ENCODE measurements around the gene CD52.

CD52 gene

GRCh38 chr1:26357121-26357602 is 39.4 kb downstream of the CD52 start:
- DNase-seq (ENCODE audit: low read depth): no peak

GRCh38 chr1:26358411-26359384 is 40.9 kb downstream of the CD52 start:
- DNase-seq (ENCODE audit: low read depth): no peak

DNA sequence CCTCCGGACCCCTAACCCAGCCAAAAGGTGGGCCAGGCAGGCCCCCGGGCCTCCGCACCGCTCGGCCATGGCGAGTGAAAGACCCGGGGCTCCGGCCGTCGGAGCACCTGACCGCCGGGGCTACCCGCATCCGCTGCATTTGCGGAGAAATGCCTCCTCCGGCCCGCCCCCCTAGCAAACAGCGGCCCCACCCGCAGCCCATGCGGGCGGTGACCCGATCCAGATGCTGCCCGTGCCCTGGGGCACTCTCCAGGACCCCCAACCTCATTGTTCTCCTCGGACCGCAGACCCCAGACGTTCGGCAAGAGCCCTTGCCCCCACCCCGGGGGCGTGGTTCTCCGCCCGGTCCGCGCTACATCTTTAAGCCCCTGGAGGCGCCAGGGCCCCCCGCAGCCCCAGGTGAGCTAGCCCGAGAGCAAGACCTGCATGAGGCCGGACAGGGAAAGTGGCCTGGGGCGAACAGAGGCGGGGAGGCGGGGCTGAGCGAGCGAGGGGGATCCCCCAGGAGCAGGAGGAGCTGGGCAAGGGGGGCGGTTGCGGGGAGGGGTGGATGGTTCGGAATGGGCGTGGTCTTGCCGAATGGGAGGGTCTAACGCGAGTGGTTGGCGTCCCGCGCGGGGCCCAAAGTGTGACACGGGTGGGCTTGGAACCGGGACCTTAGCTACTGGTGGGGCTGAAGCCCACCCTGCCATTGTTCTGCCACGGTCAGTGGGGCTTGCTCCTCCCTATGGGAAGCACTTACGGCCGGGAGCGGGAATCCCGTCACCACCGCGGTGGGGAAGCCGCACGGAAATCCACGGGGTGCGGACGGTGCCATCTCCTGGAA is 42.4 kb downstream of the CD52 start:
- no peak for DNase-seq (ENCODE audit: low read depth)

DNA sequence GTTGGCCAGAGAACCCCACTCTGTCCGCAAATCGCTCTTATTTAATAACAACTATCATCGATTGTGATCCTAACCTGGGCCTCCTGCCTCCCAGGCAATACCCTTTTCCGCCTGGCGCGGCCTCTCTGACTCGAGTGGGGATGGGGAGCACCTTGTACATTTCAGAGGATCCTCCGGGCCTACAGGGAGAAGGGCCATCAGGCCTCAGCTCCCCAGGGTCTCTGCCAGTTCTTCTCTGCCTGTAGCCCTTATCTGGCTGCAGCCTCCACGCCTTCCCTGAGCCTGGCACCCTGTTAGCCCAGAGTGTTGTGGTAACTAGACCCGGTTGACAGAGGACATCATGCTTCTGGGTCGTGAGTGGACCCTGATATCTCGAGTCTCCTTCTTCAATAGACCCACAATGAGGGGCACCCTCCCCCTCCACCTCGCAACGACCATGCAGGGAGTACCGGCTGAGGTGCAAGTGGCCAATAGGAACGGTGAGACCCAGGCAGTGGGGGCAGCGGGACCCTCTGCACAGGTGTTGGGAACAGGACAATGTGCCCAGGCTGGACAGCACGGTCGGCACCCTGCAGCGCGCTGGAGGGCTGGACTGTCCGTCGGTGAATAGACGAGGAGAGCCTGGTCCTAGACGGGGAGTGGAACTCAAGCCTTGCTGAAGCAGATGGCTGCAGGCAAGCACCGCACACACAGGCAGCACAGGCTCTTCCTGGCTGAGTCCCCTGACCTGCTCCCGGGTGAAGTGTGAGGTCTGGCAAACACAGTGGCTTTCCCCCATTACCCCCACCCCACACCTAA is 43.2 kb downstream of the CD52 start:
- DNase-seq (ENCODE audit: low read depth): no peak

DNA sequence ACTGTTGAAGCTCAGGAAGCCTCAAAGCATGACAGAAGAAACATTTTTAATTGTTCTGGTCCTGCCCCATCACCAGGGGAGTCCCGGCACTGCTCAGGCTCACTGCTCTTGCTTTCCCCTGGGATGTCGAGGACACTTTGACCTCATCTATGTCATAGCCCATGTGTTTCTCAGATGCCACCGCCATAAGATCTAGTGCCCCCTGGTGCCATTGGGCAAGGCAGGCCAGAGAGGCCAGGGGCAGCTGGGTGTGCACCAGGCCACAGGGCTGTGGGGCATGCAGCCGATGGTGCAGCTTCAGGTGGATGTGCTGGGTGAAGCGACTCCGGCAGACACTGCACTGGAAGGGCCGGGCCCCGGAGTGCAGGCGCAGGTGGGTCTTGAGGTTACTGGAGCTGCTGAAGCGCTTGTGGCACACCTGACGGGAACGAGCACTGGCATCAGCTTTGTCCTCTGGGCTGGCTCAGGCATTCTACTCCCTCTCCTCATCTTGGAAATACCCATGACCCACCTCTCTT is 43.9 kb downstream of the CD52 start:
- no peak for DNase-seq (ENCODE audit: low read depth)

DNA sequence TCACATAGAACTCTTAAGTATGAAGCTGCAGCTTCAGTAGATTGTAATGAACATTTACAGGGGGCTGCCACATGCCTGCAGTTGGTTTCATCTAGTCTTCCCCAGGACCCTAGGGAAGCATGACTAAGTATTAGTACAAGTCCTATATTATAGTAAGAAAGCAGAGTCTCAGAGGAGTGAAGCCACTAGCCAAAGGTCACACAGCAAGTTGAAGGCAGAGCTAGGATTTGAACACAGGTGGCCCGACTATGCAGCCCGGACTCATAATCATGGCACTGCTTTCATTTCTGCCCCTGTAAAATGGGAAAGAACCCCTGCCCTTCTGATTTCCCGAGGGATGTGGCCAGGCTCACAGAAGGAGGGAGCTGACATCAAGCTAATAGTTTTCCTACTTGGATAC is 44.6 kb downstream of the CD52 start:
- DNase-seq (ENCODE audit: low read depth): no peak

DNA sequence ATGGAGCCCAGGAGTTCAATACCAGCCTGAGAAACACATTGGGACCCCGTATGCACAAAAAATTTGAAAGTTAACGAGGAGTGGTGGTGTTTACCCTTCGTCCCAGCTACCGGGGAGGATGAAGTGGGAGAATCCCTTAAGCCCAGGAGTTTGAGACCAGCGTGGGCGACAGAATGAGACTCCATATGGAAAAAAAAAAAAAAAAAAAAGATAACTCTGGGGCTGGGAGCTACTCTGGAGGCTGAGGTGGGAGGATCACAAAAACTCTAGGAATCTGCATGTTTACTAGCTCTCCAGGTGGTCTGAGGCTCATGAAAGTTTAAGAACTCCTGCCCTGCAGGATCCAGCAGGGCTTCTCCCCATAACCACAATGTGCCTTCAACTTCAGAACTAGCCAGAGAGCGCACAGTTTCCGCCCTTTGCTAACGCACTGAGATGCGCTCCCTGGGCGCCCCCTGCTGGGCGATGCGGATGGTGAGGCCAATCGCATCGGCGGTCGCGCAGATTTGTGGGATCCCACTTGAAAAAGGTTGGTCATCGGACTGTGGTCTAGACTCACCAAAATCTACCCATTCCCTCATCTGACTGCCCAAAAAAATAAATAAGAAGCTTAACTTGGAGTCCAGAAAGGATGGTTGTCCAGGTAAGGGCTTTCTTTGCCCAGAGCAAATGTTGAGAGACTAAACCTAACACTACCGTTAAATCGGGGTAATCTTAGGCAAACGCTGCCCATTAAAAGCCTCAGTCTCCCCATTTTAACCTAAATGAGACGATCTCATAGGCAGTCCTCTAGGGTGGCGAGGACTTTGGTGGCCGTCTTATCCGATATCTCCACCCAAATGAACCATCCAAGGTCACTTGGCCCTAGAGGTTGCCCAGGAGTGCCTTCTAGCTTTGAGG is 46.0 kb downstream of the CD52 start:
- DNase-seq (ENCODE audit: low read depth): no peak

- DNase-seq (ENCODE audit: low read depth): no peak
Measured at GRCh38 chr1:26364956-26365355, 47.2 kb downstream of the CD52 start.

DNA sequence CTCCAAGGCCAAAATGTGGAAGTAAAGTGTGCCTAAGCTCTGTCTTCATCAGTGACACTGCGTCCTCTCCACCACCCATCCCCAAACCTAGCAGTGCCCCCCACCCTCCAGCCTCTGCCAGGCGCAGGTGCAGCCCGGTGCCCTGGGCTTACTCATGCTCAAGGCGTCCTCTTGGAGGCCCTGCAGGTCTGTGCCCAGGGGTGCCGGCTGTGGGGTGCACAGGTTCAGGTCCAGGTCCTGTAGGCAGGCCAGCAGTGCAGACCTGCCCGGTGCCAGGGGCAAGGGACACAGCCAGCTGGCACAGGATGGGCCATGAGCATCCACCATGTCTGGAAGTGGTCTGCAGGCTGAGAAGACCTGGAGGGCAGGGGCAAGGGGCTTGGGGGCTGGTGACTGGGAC is 49.7 kb downstream of the CD52 start:
- no peak for DNase-seq (ENCODE audit: low read depth)

DNA sequence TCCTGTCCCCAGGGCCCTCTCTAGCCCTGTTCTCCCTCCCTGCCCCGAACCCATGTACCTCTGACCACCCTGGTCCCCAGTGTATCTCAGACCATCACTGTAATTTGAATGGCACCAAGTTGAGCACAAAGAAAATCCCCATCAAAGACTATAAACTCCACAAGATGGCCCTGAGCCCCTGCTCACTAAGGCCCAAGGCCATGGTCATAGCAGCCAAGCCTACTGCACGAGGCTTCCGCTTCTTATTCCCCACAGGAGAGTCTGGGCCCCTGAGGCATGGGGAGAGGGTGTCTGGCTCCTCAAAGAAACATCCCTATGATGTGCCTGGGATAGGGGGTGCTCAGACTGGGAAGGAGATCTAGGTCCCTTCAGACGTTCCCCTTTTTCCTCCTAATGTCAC is 50.2 kb downstream of the CD52 start:
- no peak for DNase-seq (ENCODE audit: low read depth)

DNA sequence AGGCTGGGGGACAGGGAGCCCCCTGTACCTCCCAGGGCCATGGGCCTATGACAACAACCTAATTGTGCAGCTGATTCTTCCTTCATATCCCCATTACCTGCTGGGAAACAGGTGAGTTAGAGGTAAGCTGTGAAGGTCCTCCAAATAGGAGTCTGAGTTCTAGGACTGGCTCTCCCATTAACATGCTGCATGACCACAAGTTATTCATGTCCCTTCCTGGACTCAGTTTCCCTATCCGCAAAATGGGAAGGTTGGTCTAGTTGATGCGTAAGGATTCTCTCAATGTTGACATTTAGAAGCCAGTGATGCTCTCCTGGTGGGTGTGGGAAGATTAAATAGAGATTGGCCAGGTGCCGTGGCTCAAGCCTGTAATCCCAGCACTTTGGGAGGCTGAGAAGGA is 50.7 kb downstream of the CD52 start:
- no peak for DNase-seq (ENCODE audit: low read depth)

Data from non-pigmented ciliary epithelial cell (primary cell).